ENCODE results near the gene PAPPA. TPM values are rescaled to one million over a fixed set of nuclear protein-coding genes. Genes with fewer than 3 reads are reported as not detected.

PAPPA gene
- total RNA-seq, 1 experiment from 2014 or later: 2.5 TPM

DNA sequence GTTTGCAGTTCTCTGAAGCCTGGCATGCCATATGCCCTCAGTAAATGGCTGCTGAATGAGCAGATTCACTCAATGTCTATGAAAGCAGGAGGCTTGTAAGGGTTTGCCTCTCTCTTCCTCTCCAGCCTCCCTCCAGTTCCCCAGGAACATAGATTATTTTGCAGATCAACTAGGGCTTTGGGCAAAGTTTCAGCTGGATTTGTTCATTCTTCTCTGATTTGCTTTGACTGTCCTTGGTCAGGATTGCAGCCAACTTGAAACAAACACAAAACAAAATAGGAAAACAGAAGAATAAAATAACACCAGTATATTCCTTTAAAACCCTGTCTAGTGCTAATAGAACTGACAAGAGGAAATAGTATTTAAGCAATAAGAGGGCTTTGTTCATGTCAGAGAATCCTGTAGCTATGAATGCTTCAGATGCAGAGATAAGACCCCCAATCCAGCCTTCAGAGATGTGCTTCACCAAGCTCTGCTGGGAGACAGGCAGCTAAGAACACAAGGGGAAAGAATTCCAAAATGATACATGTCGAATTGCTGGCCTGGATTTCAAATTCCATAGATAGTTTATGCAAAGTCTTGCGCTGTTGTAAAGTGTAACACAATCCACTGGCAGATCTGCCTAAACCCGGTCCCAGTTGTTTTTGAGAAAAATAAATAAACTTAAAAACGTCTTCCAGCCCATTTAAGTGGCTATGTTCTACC, 174.3 kb downstream of the PAPPA start:
- Histone ChIP-seq H3K4me1 (peaks cover 23% of the 10 kb centered on the region), H3K36me3 (0 out of 2 replicates have a peak, but pooled peaks cover 3% of the 10 kb centered on the region), H3K9me3 (replicated peaks) (0 out of 2 replicates have a peak, but pooled peaks cover 4% of the 10 kb centered on the region), H3K27ac (peak overlapping the region; percentile 42; the same call in 1 of the 2 replicates), H3K27me3 (no peaks in the 10 kb centered on the region), H3K4me3 (no peak overlapping the region)
- DNase-seq: peak; percentile 42 to 43

- Histone ChIP-seq H3K9me3 (replicated peaks) (0 out of 2 replicates have a peak, but pooled peaks cover 4% of the 10 kb centered on the region), H3K27ac (no peak overlapping the region), H3K4me3 (no peak overlapping the region), H3K27me3 (no peaks in the 10 kb centered on the region), H3K4me1 (peaks cover 26% of the 10 kb centered on the region), H3K36me3 (0 out of 2 replicates have a peak, but pooled peaks cover 3% of the 10 kb centered on the region)
- DNase-seq: no peak
These were observed 175.9 kb downstream of the PAPPA start for GRCh38 chr9:116329470-116329869.

- 0 out of 2 replicates have a peak, but pooled peaks cover 3% of the 10 kb centered on the region for H3K36me3 ChIP-seq
- H3K9me3 ChIP-seq (replicated peaks): 0 out of 2 replicates have a peak, but pooled peaks cover 4% of the 10 kb centered on the region
- H3K4me3 ChIP-seq: no peak overlapping the region
- DNase-seq: no peak
- H3K4me1 ChIP-seq: peaks cover 37% of the 10 kb centered on the region
- H3K27me3 ChIP-seq: no peaks in the 10 kb centered on the region
- no peak overlapping the region for H3K27ac ChIP-seq
These were observed 177.7 kb downstream of the PAPPA start for GRCh38 chr9:116331241-116331640.

- Histone ChIP-seq H3K4me1 (peaks cover 42% of the 10 kb centered on the region), H3K36me3 (no peaks in the 10 kb centered on the region), H3K4me3 (no peak overlapping the region), H3K9me3 (replicated peaks) (no peaks in the 10 kb centered on the region), H3K27ac (no peak overlapping the region), H3K27me3 (no peaks in the 10 kb centered on the region)
- DNase-seq: no peak
These were observed 178.5 kb downstream of the PAPPA start for GRCh38 chr9:116332090-116332489.

GRCh38 chr9:116333254-116333653, 179.7 kb downstream of the PAPPA start:
- Histone ChIP-seq H3K9me3 (replicated peaks) (no peaks in the 10 kb centered on the region), H3K4me3 (no peak overlapping the region), H3K27me3 (no peaks in the 10 kb centered on the region), H3K36me3 (no peaks in the 10 kb centered on the region), H3K4me1 (peaks cover 37% of the 10 kb centered on the region), H3K27ac (no peak overlapping the region)
- no peak for DNase-seq

DNA sequence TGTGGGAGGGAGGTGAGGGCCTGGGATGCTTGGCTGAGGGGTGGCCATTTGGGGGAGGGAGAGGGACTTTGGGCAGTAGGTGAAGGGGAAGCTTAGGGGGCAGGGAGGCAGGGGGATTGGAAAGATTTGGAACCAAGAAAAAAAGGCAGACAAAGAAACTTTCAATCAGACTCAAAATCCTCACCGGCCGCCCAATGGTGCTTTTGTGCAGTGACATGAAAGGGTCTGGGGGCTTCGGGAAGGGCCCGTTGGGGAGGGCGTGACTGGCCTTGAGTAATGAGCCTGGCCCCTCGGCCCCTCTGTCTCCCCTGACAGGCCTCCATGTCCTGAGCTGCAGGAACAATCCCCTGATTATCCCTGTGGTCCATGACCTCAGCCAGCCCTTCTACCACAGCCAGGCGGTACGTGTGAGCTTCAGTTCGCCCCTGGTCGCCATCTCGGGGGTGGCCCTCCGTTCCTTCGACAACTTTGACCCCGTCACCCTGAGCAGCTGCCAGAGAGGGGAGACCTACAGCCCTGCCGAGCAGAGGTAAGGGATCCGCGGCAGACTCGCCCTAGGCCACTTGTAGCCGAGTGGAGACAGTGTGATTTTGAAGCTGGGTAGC, 181.1 kb downstream of the PAPPA start:
- no peaks in the 10 kb centered on the region for H3K36me3 ChIP-seq
- peak overlapping the region; percentile 26; the same call in 1 of the 2 replicates for H3K27ac ChIP-seq
- H3K9me3 ChIP-seq (replicated peaks): no peaks in the 10 kb centered on the region
- peaks cover 29% of the 10 kb centered on the region for H3K4me1 ChIP-seq
- no peaks in the 10 kb centered on the region for H3K27me3 ChIP-seq
- H3K4me3 ChIP-seq: peak overlapping the region; percentile 27
- peak; percentile 55 to 59 for DNase-seq

- no peaks in the 10 kb centered on the region for H3K27me3 ChIP-seq
- H3K27ac ChIP-seq: no peak overlapping the region
- H3K4me3 ChIP-seq: no peak overlapping the region
- no peaks in the 10 kb centered on the region for H3K36me3 ChIP-seq
- H3K4me1 ChIP-seq: peaks cover 29% of the 10 kb centered on the region
- no peak for DNase-seq
- no peaks in the 10 kb centered on the region for H3K9me3 ChIP-seq (replicated peaks)
These were observed 181.8 kb downstream of the PAPPA start for GRCh38 chr9:116335392-116335791.

DNA sequence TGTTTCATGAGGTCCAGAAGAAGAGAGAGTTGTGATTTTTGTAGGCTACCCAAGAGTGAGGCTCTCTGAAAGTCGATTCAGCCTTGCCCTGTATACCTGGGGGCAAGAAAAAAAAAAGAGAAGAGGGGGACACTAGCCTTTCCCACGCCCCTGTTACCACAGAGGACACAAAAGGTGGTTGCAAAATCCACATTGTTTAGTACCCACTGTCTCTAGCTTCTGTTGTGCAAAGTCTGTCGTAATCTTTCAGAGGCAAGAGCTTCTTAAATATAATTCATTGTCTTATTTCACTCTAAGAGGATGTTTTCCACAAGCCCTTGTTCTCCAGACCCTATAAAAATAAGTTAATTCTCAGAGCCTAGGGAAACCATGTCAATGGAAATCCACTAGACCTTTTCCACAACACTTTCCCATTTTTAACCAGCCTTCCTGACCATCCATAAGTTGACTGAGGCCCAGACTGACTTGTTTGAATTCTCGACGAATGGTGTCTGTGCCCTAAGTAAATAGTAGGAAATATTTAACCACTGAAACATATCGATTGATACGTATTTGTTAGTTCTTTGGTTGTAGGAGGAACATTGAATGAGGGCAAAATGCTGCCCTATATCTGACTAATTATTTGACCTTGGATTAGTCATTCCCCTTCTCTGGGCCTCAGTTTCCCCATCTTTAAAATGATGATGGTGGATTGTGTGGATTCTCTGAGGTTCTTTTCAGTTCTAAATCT, 182.7 kb downstream of the PAPPA start:
- Histone ChIP-seq H3K36me3 (no peaks in the 10 kb centered on the region), H3K27me3 (no peaks in the 10 kb centered on the region), H3K27ac (no peak overlapping the region), H3K4me3 (no peak overlapping the region), H3K4me1 (peaks cover 29% of the 10 kb centered on the region), H3K9me3 (replicated peaks) (no peaks in the 10 kb centered on the region)
- DNase-seq: no peak

- Histone ChIP-seq H3K9me3 (replicated peaks) (no peaks in the 10 kb centered on the region), H3K4me1 (peaks cover 29% of the 10 kb centered on the region), H3K36me3 (no peaks in the 10 kb centered on the region), H3K27me3 (no peaks in the 10 kb centered on the region), H3K27ac (no peak overlapping the region; the same call in 1 of the 2 replicates), H3K4me3 (no peak overlapping the region)
- DNase-seq: peak; percentile 60 to 71
These were observed 183.4 kb downstream of the PAPPA start for GRCh38 chr9:116337015-116337414.

DNA sequence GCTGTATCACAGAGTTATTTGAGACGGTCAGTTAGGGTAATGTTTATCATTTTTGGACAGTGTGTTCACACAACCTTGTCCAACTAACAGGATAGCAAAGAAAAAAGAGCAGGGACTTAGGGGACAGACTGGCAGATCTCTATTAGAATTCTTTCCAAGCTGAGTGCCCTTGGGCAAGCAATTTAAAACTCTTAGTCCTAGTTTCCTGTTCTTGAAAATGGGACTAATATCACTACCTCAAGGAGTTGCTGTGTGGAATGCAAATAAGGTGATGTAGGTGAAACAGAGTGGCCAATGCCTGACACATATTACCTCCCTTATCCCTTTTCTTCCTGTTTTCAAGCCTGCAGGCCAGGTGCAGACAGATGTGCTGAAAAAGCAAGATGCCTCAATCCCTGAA, 186.7 kb downstream of the PAPPA start:
- Histone ChIP-seq H3K9me3 (replicated peaks) (no peaks in the 10 kb centered on the region), H3K27me3 (no peaks in the 10 kb centered on the region), H3K4me3 (no peak overlapping the region), H3K27ac (no peak overlapping the region), H3K4me1 (peaks cover 18% of the 10 kb centered on the region), H3K36me3 (no peaks in the 10 kb centered on the region)
- no peak for DNase-seq

GRCh38 chr9:116342061-116342460, 188.5 kb downstream of the PAPPA start:
- no peaks in the 10 kb centered on the region for H3K27me3 ChIP-seq
- no peak overlapping the region for H3K27ac ChIP-seq
- H3K4me3 ChIP-seq: no peak overlapping the region
- no peaks in the 10 kb centered on the region for H3K9me3 ChIP-seq (replicated peaks)
- DNase-seq: no peak
- H3K4me1 ChIP-seq: peaks cover 7% of the 10 kb centered on the region
- H3K36me3 ChIP-seq: no peaks in the 10 kb centered on the region

- Histone ChIP-seq H3K27ac (no peak overlapping the region), H3K4me3 (no peak overlapping the region), H3K4me1 (no peaks in the 10 kb centered on the region), H3K36me3 (no peaks in the 10 kb centered on the region), H3K9me3 (replicated peaks) (no peaks in the 10 kb centered on the region), H3K27me3 (no peaks in the 10 kb centered on the region)
- DNase-seq: no peak
These were observed 189.3 kb downstream of the PAPPA start for GRCh38 chr9:116342941-116343340.

- Histone ChIP-seq H3K36me3 (no peaks in the 10 kb centered on the region), H3K4me3 (no peak overlapping the region), H3K27ac (no peak overlapping the region), H3K27me3 (no peaks in the 10 kb centered on the region), H3K9me3 (replicated peaks) (no peaks in the 10 kb centered on the region), H3K4me1 (no peaks in the 10 kb centered on the region)
- no peak for DNase-seq
These were observed 190.8 kb downstream of the PAPPA start for GRCh38 chr9:116344416-116344815.

- Histone ChIP-seq H3K27me3 (no peaks in the 10 kb centered on the region), H3K36me3 (no peaks in the 10 kb centered on the region), H3K4me3 (no peak overlapping the region), H3K27ac (no peak overlapping the region), H3K4me1 (no peaks in the 10 kb centered on the region), H3K9me3 (replicated peaks) (no peaks in the 10 kb centered on the region)
- DNase-seq: no peak
These were observed 191.8 kb downstream of the PAPPA start for GRCh38 chr9:116345393-116345792.

GRCh38 chr9:116345817-116346216, 192.2 kb downstream of the PAPPA start:
- Histone ChIP-seq H3K27me3 (no peaks in the 10 kb centered on the region), H3K4me3 (no peak overlapping the region), H3K4me1 (no peaks in the 10 kb centered on the region), H3K9me3 (replicated peaks) (no peaks in the 10 kb centered on the region), H3K27ac (no peak overlapping the region), H3K36me3 (no peaks in the 10 kb centered on the region)
- no peak for DNase-seq
